Keratinocyte (primary cell): ENCODE data around the gene TASOR.

ENCODE experiments used
- EZH2 ChIP-seq: IDR thresholded peaks from one replicate; pipeline ENCODE4 v1.6.1; 2012; ENCODE audit warnings: inconsistent platforms, mild to moderate bottlenecking, low read length, moderate library complexity
- TF ChIP-seq, protein P1 (sequence below), 3 experiments: IDR thresholded peaks in 1 of 3; conservative IDR thresholded peaks in 1 of 3; optimal IDR thresholded peaks in 1 of 3; 2 replicates in 2 of 3; 3 replicates in 1 of 3; pipeline versions ENCODE3 to v1.5.1; 2011; ENCODE audit warnings: low read length in 3 of 3, mild to moderate bottlenecking in 3 of 3, moderate library complexity in 2 of 3, control low read depth in 1 of 3, inconsistent platforms in 1 of 3; ENCODE audit not compliant: insufficient read depth in 2 of 3; ENCODE audit errors: extremely low read depth in 1 of 3

DNA sequence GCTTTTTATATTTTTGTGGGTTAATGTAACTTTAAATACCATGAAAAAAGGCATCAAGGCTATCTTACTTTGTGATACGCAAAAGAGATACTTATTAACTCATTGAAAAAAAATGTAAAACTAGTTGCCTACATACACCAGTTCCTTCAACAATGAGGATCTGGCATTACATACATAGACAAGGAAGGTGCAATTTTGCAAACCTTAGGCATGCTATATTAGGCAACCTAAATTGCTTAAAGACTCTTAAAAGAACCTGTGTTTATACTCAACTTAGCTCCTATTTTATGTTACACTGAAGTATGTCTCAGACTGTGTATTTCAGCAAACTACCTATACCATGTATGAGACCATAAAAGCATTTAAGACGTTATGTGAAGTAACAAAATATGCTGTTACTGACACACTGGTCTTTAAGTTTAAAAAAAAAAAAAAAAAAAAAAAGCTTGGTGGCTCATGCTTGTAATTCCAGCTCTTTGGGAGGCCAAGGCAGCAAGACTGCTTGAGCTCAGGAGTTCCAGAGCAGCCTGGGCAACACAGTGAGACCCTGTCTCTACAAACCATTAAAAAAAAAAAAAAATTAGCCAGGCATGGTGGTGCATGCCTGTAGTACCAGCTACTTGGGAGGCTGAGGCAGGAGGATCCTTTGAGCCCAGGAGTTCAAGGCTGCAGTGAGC lies 9.1 kb downstream of the TASOR start:
- TF ChIP-seq, protein P1, sequence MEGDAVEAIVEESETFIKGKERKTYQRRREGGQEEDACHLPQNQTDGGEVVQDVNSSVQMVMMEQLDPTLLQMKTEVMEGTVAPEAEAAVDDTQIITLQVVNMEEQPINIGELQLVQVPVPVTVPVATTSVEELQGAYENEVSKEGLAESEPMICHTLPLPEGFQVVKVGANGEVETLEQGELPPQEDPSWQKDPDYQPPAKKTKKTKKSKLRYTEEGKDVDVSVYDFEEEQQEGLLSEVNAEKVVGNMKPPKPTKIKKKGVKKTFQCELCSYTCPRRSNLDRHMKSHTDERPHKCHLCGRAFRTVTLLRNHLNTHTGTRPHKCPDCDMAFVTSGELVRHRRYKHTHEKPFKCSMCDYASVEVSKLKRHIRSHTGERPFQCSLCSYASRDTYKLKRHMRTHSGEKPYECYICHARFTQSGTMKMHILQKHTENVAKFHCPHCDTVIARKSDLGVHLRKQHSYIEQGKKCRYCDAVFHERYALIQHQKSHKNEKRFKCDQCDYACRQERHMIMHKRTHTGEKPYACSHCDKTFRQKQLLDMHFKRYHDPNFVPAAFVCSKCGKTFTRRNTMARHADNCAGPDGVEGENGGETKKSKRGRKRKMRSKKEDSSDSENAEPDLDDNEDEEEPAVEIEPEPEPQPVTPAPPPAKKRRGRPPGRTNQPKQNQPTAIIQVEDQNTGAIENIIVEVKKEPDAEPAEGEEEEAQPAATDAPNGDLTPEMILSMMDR (optimal IDR thresholded peaks at IDR 0.05 in 1 of 3, IDR thresholded peaks at IDR 0.05 in 1 of 3, conservative IDR thresholded peaks at IDR 0.05 in 1 of 3; ENCODE audit: extremely low read depth in 1 of 3, insufficient read depth in 2 of 3, low read length in 3 of 3): no peak
- TF ChIP-seq EZH2: no peak
